ENCODE results near the gene PCNX3.

The PCNX3 gene

GRCh38 chr11:65651339-65651588 lies 35.7 kb downstream of the PCNX3 start:
- CTCF ChIA-PET: no interaction called here
- POLR2A ChIA-PET (ENCODE audit: low non-redundant PET): interaction anchor here (2.2 kb wide), 1 partner anchor 12 kb away, joined by 6 read pairs; the partner anchor contains the start of gene RELA
- TF ChIP-seq CTCF (conservative IDR thresholded peaks at IDR 0.05; ENCODE audit: low read depth): no peak
- peak overlapping the region; percentile 95 for H3K27ac ChIP-seq
- DNase-seq (ENCODE audit: low spot score): no peak

- POLR2A ChIA-PET (ENCODE audit: low non-redundant PET): interaction anchor here (2.2 kb wide), 1 partner anchor 11 kb away, joined by 6 read pairs; the partner anchor contains the start of gene RELA
- H3K27ac ChIP-seq: peak overlapping the region; percentile 95
- DNase-seq (ENCODE audit: low spot score): peak; percentile 65
- TF ChIP-seq CTCF (conservative IDR thresholded peaks at IDR 0.05; ENCODE audit: low read depth): no peak
- CTCF ChIA-PET: no interaction called here
Observed at GRCh38 chr11:65651589-65652510, 36.3 kb downstream of the PCNX3 start.

GRCh38 chr11:65652511-65653228 lies 37.1 kb downstream of the PCNX3 start:
- CTCF ChIA-PET: no interaction called here
- peak overlapping the region; percentile 95 for H3K27ac ChIP-seq
- POLR2A ChIA-PET (ENCODE audit: low non-redundant PET): interaction anchor here (0.9 to 2.2 kb wide), 2 partner anchors 10 to 14 kb away, joined by 3 to 6 read pairs; partner anchors contain the start of gene RELA
- TF ChIP-seq CTCF (conservative IDR thresholded peaks at IDR 0.05; ENCODE audit: low read depth): no peak
- DNase-seq (ENCODE audit: low spot score): peak; percentile 94

GRCh38 chr11:65653229-65654225 lies 38.0 kb downstream of the PCNX3 start:
- ChIA-PET POLR2A (ENCODE audit: low non-redundant PET) (interaction anchor here (0.5 to 2.2 kb wide), 3 partner anchors 9 to 198 kb away, joined by 3 to 6 read pairs (median 3); partner anchors contain the start of gene RELA), CTCF (interaction anchor here (0.6 to 0.7 kb wide), 2 partner anchors 11 to 15 kb away, joined by 3 read pairs; no protein-coding TSS in a partner anchor)

More at GRCh38 chr11:65653229-65654225, 38.0 kb downstream of the PCNX3 start:
- no peak for TF ChIP-seq CTCF (conservative IDR thresholded peaks at IDR 0.05; ENCODE audit: low read depth)
- peak overlapping the region; percentile 95 for H3K27ac ChIP-seq
- DNase-seq (ENCODE audit: low spot score): no peak

Measured in RWPE1 (cell line).